B cell (primary cell): ENCODE results near the gene MBP. TPM values are rescaled to one million over a fixed set of nuclear protein-coding genes. Genes with fewer than 3 reads are reported as not detected.
A peak's percentile ranks its signal among the peaks of the same experiment; 100 is the strongest.

ENCODE experiments used
- ATAC-seq: fragments of 200-7000 bp; cut with Tn5 transposase; one replicate; pipeline ENCODE4 v1.10.0; 2021; ENCODE audit warnings: low read depth, mild to moderate bottlenecking, moderate number of reproducible peaks, moderate library complexity
- CTCF ChIA-PET: fragments of 350-600 bp; sonication (Branson Sonifier 250); formaldehyde crosslinking; loops from one replicate; lab custom pipeline; 2021; ENCODE audit warnings: antibody characterized with exemption, inconsistent platforms; lab: Charles Lee
- POLR2A ChIA-PET: fragments of 350-600 bp; sonication (Branson Sonifier 250); formaldehyde crosslinking; loops from one replicate; lab custom pipeline; 2021; ENCODE audit warnings: antibody characterized with exemption; lab: Charles Lee
- DNase-seq: peaks from one replicate; pipeline ENCODE4 v3.0.0; 2013
- H2AFZ ChIP-seq: 2 replicates; pipeline ENCODE4 v1.6.1; 2012; ENCODE audit warnings: mild to moderate bottlenecking, low read depth, low read length; ENCODE audit not compliant: insufficient read depth, poor library complexity, severe bottlenecking
- H3K27ac ChIP-seq, 2 donors: 1 replicate in 1 of 2; 2 replicates in 1 of 2; pipeline ENCODE4 v1.5.1; 2012 to 2013; ENCODE audit warnings: low read length in 2 of 2, mild to moderate bottlenecking in 2 of 2, moderate library complexity in 1 of 2
- H3K27me3 ChIP-seq, 4 experiments: fragments of 200-600 bp in 1 of 4; sonication (generic) in 1 of 4; replicated peaks in 1 of 4; 1 replicate in 2 of 4; 2 replicates in 2 of 4; pipeline versions ENCODE4 v1.6.1 to v1.7.0; 2013 to 2016; ENCODE audit warnings: low read length in 3 of 4, mild to moderate bottlenecking in 2 of 4, mixed read lengths in 1 of 4, moderate library complexity in 1 of 4; ENCODE audit not compliant: insufficient read depth in 4 of 4, control insufficient read depth in 3 of 4; ENCODE audit errors: control extremely low read depth in 1 of 4
- H3K36me3 ChIP-seq, 2 experiments: replicated peaks in 1 of 2; 1 replicate in 1 of 2; 2 replicates in 1 of 2; pipeline versions ENCODE4 v1.6.1 to v1.7.1; 2013; ENCODE audit warnings: low read length in 1 of 2; ENCODE audit not compliant: insufficient read depth in 2 of 2, control insufficient read depth in 1 of 2; ENCODE audit errors: control extremely low read depth in 1 of 2, extremely low read depth in 1 of 2
- H3K4me1 ChIP-seq, 2 donors: fragments of 200-600 bp in 1 of 2; sonication (generic) in 1 of 2; 1 replicate in 1 of 2; 2 replicates in 1 of 2; pipeline versions ENCODE4 v1.5.1 to v1.6.1; 2013 to 2017; ENCODE audit warnings: low read length in 2 of 2; ENCODE audit not compliant: control insufficient read depth in 2 of 2, insufficient read depth in 2 of 2
- H3K4me2 ChIP-seq: replicated peaks from 2 replicates; pipeline ENCODE3; 2012; ENCODE audit warnings: mild to moderate bottlenecking, low read depth, low read length; ENCODE audit not compliant: poor library complexity, severe bottlenecking
- H3K4me3 ChIP-seq, 5 experiments: fragments of 200-600 bp in 1 of 5; sonication (generic) in 1 of 5; 1 replicate in 3 of 5; 2 replicates in 2 of 5; pipeline versions ENCODE4 v1.5.1 to v1.7.0; 2011 to 2016; ENCODE audit warnings: low read length in 4 of 5, mild to moderate bottlenecking in 4 of 5, low read depth in 2 of 5, control low read depth in 1 of 5, moderate library complexity in 1 of 5; ENCODE audit not compliant: insufficient read depth in 1 of 5; ENCODE audit errors: control extremely low read depth in 1 of 5, extremely low read depth in 1 of 5
- H3K79me2 ChIP-seq: fragments of 200-600 bp; sonication (generic); one replicate; pipeline ENCODE4 v1.6.0; 2016; ENCODE audit warnings: low read length; ENCODE audit not compliant: control insufficient read depth, insufficient read depth
- H3K9ac ChIP-seq: fragments of 200-600 bp; sonication (generic); 2 replicates; pipeline ENCODE4 v1.6.1; 2017; ENCODE audit warnings: mild to moderate bottlenecking, low read length, moderate library complexity
- H3K9me3 ChIP-seq, 3 donors: one replicate each; pipeline versions ENCODE4 v1.6.1 to v1.7.1; 2013; ENCODE audit warnings: low read length in 2 of 3; ENCODE audit not compliant: control insufficient read depth in 2 of 3, insufficient read depth in 1 of 3; ENCODE audit errors: control extremely low read depth in 1 of 3
- H4K20me1 ChIP-seq: 2 replicates; pipeline ENCODE4 v1.6.0; 2012; ENCODE audit warnings: mild to moderate bottlenecking, low read length; ENCODE audit not compliant: insufficient read depth, control insufficient read depth, poor library complexity, severe bottlenecking
- H3K27ac Mint-ChIP-seq: one replicate; pipeline ENCODE4 v1.8.0; 2021; ENCODE audit warnings: mixed read lengths
- H3K27me3 Mint-ChIP-seq: one replicate; pipeline ENCODE4 v1.8.0; 2021; ENCODE audit warnings: mixed read lengths
- H3K4me1 Mint-ChIP-seq: one replicate; pipeline ENCODE4 v1.8.0; 2021; ENCODE audit warnings: mixed read lengths
- H3K4me3 Mint-ChIP-seq: one replicate; pipeline ENCODE4 v1.8.0; 2021; ENCODE audit warnings: mixed read lengths
- H3K9me3 Mint-ChIP-seq: one replicate; pipeline ENCODE4 v1.8.0; 2022; ENCODE audit warnings: mixed read lengths; ENCODE audit not compliant: insufficient read depth
- CTCF ChIP-seq: fragments of 200-600 bp; IDR thresholded peaks from one replicate; pipeline ENCODE4 v1.8.0; 2022; ENCODE audit warnings: antibody characterized with exemption, mild to moderate bottlenecking
- EZH2 ChIP-seq: IDR thresholded peaks from 2 replicates; pipeline ENCODE4 v1.6.1; 2012; ENCODE audit warnings: borderline replicate concordance, low read depth, mild to moderate bottlenecking, moderate library complexity, low read length; ENCODE audit not compliant: insufficient read depth, poor library complexity, severe bottlenecking
- WGBS: methylation state at CpG from one replicate; pipeline ENCODE4 v1.1.5; 2013; ENCODE audit warnings: missing lambda C conversion rate; ENCODE audit not compliant: insufficient coverage; 5-methylcytosine and 5-hydroxymethylcytosine counted together
- intact Hi-C: fragments of 100-400 bp; cut with micrococcal nuclease; formaldehyde crosslinking; loops from one replicate; pipeline ENCODE4 v1.10.0; 2022
- polyA plus RNA-seq: library from polyadenylated mRNA; depleted of rRNA; stranded (reverse); fragments of >200 nt; gene quantifications from 2 replicates; pipeline ENCODE4 v1.2.3, GENCODE V29; 2012
- total RNA-seq, 2 donors: library from RNA; stranded (reverse); fragments of 120-200 nt in 1 of 2; gene quantifications; 1 replicate in 1 of 2; 2 replicates in 1 of 2; pipeline versions ENCODE4 v1.2.3 to v1.2.4, GENCODE V29; 2013 to 2022

Gene MBP
- total and polyA plus RNA-seq, 2 donors (not counting 1 experiment from before 2014, with no cell fraction given), result 30.1 to 192 TPM

DNA sequence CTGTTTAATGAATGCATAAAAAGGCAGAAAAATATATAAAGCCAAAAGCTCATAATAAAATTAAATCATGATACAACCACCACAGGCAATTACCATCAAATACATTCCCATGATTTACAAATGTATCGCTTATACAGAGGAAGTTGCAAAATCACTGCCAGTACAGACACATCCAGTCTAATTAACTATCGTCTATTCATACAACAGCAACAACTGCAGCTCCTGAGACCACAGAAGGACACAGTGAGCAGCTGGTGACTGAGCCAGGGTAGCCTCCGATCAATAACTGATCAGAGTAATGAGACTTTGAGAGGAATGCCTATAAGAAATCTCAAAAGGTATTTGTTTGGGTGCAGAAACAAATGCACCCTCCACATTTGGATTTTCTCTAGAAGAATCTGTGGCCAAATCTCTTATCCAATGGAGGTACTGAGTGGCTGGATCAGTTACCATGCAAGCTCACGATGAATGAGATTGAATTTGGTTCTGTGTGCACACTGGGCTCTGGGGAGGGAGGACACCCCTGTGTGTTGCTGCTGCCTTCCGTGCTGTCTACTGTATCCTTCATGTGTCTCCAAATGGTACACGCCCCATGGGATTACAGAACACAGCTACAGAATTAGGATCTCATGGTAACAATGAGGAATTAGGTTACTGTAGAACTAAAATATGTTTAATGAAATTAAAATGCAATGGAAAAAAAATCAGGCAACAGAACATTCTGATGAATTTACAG is 119.6 kb downstream of the MBP start:
- Histone ChIP-seq H3K4me3 (no peak overlapping the region), H3K9ac (no peak overlapping the region), H3K79me2 (peaks cover 10% of the 10 kb centered on the region), H2AFZ (no peak overlapping the region), H3K4me1 (no peaks in the 10 kb centered on the region), H3K9me3 (no peaks in the 10 kb centered on the region), H4K20me1 (peaks cover 37% of the 10 kb centered on the region), H3K27ac (no peak overlapping the region), H3K27me3 (no peaks in the 10 kb centered on the region), H3K4me2 (no peak overlapping the region), H3K36me3 (peaks cover 10 to 67% of the 10 kb centered on the region in 2 experiments)
- WGBS, result 94% methylated on average over 4 of the region's 6 CpGs
- Mint-ChIP-seq H3K27me3 (no peaks in the 10 kb centered on the region), H3K9me3 (no peaks in the 10 kb centered on the region), H3K27ac (peak overlapping the region; percentile 37), H3K4me3 (no peak overlapping the region), H3K4me1 (peaks cover 5% of the 10 kb centered on the region)
- ATAC-seq (no peak), DNase-seq (no peak)
- TF ChIP-seq EZH2, result no peak
- no peak for TF ChIP-seq CTCF
- intact Hi-C loops, result no loop called here
- ChIA-PET CTCF (interaction anchor here (0.9 to 3.2 kb wide), 5 partner anchors 9 to 198 kb away, joined by 3 to 10 read pairs (median 5); no protein-coding TSS in a partner anchor), POLR2A (no interaction called here)

GRCh38 chr18:77012120-77012519 is 120.5 kb downstream of the MBP start:
- WGBS, result 75% methylated on average over 4 of the region's 8 CpGs
- no peaks in the 10 kb centered on the region for H3K27me3 ChIP-seq
- peak overlapping the region; percentile 15 for H3K27ac Mint-ChIP-seq
- peaks cover 7% of the 10 kb centered on the region for H3K79me2 ChIP-seq
- H3K4me1 ChIP-seq, result no peaks in the 10 kb centered on the region
- DNase-seq (no peak), ATAC-seq (no peak)
- no peak overlapping the region for H3K27ac ChIP-seq
- peaks cover 10 to 62% of the 10 kb centered on the region in 2 experiments for H3K36me3 ChIP-seq
- no peak overlapping the region for H3K4me3 ChIP-seq
- no peaks in the 10 kb centered on the region for H3K27me3 Mint-ChIP-seq
- intact Hi-C loops, result no loop called here
- ChIA-PET POLR2A (no interaction called here), CTCF (interaction anchor here (1.2 to 3.2 kb wide), 5 partner anchors 8 to 199 kb away, joined by 3 to 10 read pairs (median 9); no protein-coding TSS in a partner anchor)
- H3K9me3 Mint-ChIP-seq, result no peaks in the 10 kb centered on the region
- no peaks in the 10 kb centered on the region for H3K9me3 ChIP-seq
- TF ChIP-seq CTCF (no peak), EZH2 (no peak)
- H3K4me1 Mint-ChIP-seq, result peaks cover 7% of the 10 kb centered on the region
- no peak overlapping the region for H3K9ac ChIP-seq
- no peak overlapping the region for H2AFZ ChIP-seq
- H3K4me2 ChIP-seq, result no peak overlapping the region
- H4K20me1 ChIP-seq, result peaks cover 37% of the 10 kb centered on the region
- no peak overlapping the region for H3K4me3 Mint-ChIP-seq
